Right atrium auricular region (tissue), 2 donors: ENCODE measurements around the gene CDNF. TPM values are rescaled to one million over a fixed set of nuclear protein-coding genes. Genes with fewer than 3 reads are reported as not detected.

Experiments used
- DNase-seq: peaks from one replicate; pipeline ENCODE4 v3.0.0-alpha.2; 2019; ENCODE audit warnings: low spot score
- H3K27ac ChIP-seq, 2 donors: fragments of 200-600 bp; sonication (generic); 1 replicate in 1 of 2; 2 replicates in 1 of 2; pipeline ENCODE4 v1.5.1; 2016 to 2019
- H3K27me3 ChIP-seq, 2 donors: fragments of 200-600 bp; sonication (generic); one replicate each; pipeline versions ENCODE4 v1.5.1 to v1.6.0; 2017 to 2019
- H3K36me3 ChIP-seq: fragments of 200-600 bp; sonication (generic); one replicate; pipeline ENCODE4 v1.5.1; 2016
- H3K4me1 ChIP-seq, 2 donors: fragments of 200-600 bp; sonication (generic); one replicate each; pipeline versions ENCODE4 v1.5.1 to v1.6.0; 2017 to 2019
- H3K4me3 ChIP-seq, 2 donors: fragments of 200-600 bp; sonication (generic); 1 replicate in 1 of 2; 2 replicates in 1 of 2; pipeline ENCODE4 v1.5.1; 2017 to 2019; ENCODE audit warnings: mild to moderate bottlenecking in 1 of 2, moderate library complexity in 1 of 2
- H3K9me3 ChIP-seq, 2 donors: fragments of 200-600 bp; sonication (generic); one replicate each; pipeline ENCODE4 v1.5.1; 2019
- CTCF ChIP-seq, 2 donors: fragments of 200-600 bp; sonication (generic); IDR thresholded peaks; one replicate each; pipeline ENCODE4 v1.5.1; 2019; ENCODE audit warnings: antibody characterized with exemption in 2 of 2
- total RNA-seq, 2 donors: library from RNA; depleted of rRNA; stranded (reverse); fragments of >200 nt; gene quantifications; one replicate each; pipeline ENCODE4 v1.1.0, GENCODE V29; 2016

The CDNF gene
- total RNA-seq, 2 donors from 2014 or later: 1.1 to 3.3 TPM

- Histone ChIP-seq H3K27me3 (no peaks in the 10 kb centered on the region), H3K4me1 (no peaks in the 10 kb centered on the region), H3K4me3 (no peak overlapping the region), H3K27ac (no peak overlapping the region), H3K9me3 (no peaks in the 10 kb centered on the region), H3K36me3 (no peaks in the 10 kb centered on the region)
- TF ChIP-seq CTCF (IDR thresholded peaks at IDR 0.05): no peak
- DNase-seq: no peak
These were observed 25.6 kb downstream of the CDNF start for GRCh38 chr10:14812271-14812670.

- no peak for TF ChIP-seq CTCF (IDR thresholded peaks at IDR 0.05)
These were observed 26.6 kb downstream of the CDNF start for GRCh38 chr10:14810969-14811953.

GRCh38 chr10:14806318-14806717 is 31.5 kb downstream of the CDNF start:
- H3K27me3 ChIP-seq: no peaks in the 10 kb centered on the region
- H3K4me3 ChIP-seq: no peak overlapping the region
- no peaks in the 10 kb centered on the region for H3K9me3 ChIP-seq
- no peak for TF ChIP-seq CTCF (IDR thresholded peaks at IDR 0.05)
- no peaks in the 10 kb centered on the region for H3K4me1 ChIP-seq
- no peak overlapping the region for H3K27ac ChIP-seq
- no peaks in the 10 kb centered on the region for H3K36me3 ChIP-seq
- no peak for DNase-seq

More at GRCh38 chr10:14810969-14811953, 26.6 kb downstream of the CDNF start:
- Histone ChIP-seq H3K36me3 (no peaks in the 10 kb centered on the region), H3K27me3 (no peaks in the 10 kb centered on the region), H3K9me3 (no peaks in the 10 kb centered on the region), H3K27ac (no peak overlapping the region), H3K4me3 (no peak overlapping the region), H3K4me1 (no peaks in the 10 kb centered on the region)
- no peak for DNase-seq

GRCh38 chr10:14803827-14804226 is 34.0 kb downstream of the CDNF start:
- Histone ChIP-seq H3K36me3 (no peaks in the 10 kb centered on the region), H3K27ac (no peak overlapping the region), H3K9me3 (no peaks in the 10 kb centered on the region), H3K27me3 (no peaks in the 10 kb centered on the region), H3K4me1 (no peaks in the 10 kb centered on the region), H3K4me3 (no peak overlapping the region)
- DNase-seq: no peak
- TF ChIP-seq CTCF (IDR thresholded peaks at IDR 0.05): no peak

GRCh38 chr10:14801723-14802122 is 36.1 kb downstream of the CDNF start:
- no peak overlapping the region for H3K27ac ChIP-seq

More at GRCh38 chr10:14801723-14802122, 36.1 kb downstream of the CDNF start:
- TF ChIP-seq CTCF (IDR thresholded peaks at IDR 0.05): no peak
- no peaks in the 10 kb centered on the region for H3K9me3 ChIP-seq
- no peaks in the 10 kb centered on the region for H3K27me3 ChIP-seq
- no peaks in the 10 kb centered on the region for H3K36me3 ChIP-seq
- DNase-seq: no peak
- no peaks in the 10 kb centered on the region for H3K4me1 ChIP-seq
- H3K4me3 ChIP-seq: no peak overlapping the region
